SK-N-SH (cell line): ENCODE measurements around the gene TMEM131L.

Experiments used
- CTCF ChIP-seq: fragments of 200-600 bp; sonication (generic); IDR thresholded peaks from 2 replicates; pipeline ENCODE4 v1.6.1; 2017; ENCODE audit warnings: antibody characterized with exemption, mild to moderate bottlenecking, moderate library complexity
- EP300 ChIP-seq, 2 experiments: IDR thresholded peaks; 2 replicates each; pipeline versions ENCODE4 v1.4.0 to v1.6.1; 2012; ENCODE audit warnings: borderline replicate concordance in 1 of 2, low read depth in 1 of 2, low read length in 1 of 2
- EZH2phosphoT487 ChIP-seq: fragments of 200-600 bp; sonication (generic); IDR thresholded peaks from 2 replicates; pipeline ENCODE4 v1.6.1; 2017; ENCODE audit warnings: low read depth, mixed run types, mild to moderate bottlenecking, antibody characterized with exemption, moderate library complexity, borderline replicate concordance
- FOXM1 ChIP-seq: IDR thresholded peaks from 2 replicates; pipeline ENCODE4 v1.4.0; 2012; ENCODE audit warnings: low read depth, mild to moderate bottlenecking
- GABPA ChIP-seq: IDR thresholded peaks from 2 replicates; pipeline ENCODE4 v1.4.0; 2012; ENCODE audit warnings: low read depth, mild to moderate bottlenecking
- MAX ChIP-seq: IDR thresholded peaks from 2 replicates; pipeline ENCODE4 v1.4.0; 2012; ENCODE audit warnings: low read depth
- NFIC ChIP-seq: IDR thresholded peaks from 2 replicates; pipeline ENCODE4 v1.4.0; 2012; ENCODE audit warnings: borderline replicate concordance
- POLR2AphosphoS5 ChIP-seq: IDR thresholded peaks from 2 replicates; pipeline ENCODE4 v1.6.1; 2012; ENCODE audit warnings: low read depth, low read length
- TEAD4 ChIP-seq: IDR thresholded peaks from 2 replicates; pipeline ENCODE4 v1.4.0; 2012; ENCODE audit warnings: mild to moderate bottlenecking, borderline replicate concordance; ENCODE audit not compliant: insufficient read depth
- USF2 ChIP-seq: fragments of 150-350 bp; IDR thresholded peaks from 2 replicates; pipeline ENCODE4 v1.6.1; 2017; ENCODE audit warnings: antibody characterized with exemption, low read length, low read depth, borderline replicate concordance
- YY1 ChIP-seq: IDR thresholded peaks from 2 replicates; pipeline ENCODE4 v1.4.0; 2012; ENCODE audit warnings: low read depth, mild to moderate bottlenecking
- ZBTB33 ChIP-seq: IDR thresholded peaks from 2 replicates; pipeline ENCODE4 v1.4.0; 2012; ENCODE audit warnings: low read depth, borderline replicate concordance

DNA sequence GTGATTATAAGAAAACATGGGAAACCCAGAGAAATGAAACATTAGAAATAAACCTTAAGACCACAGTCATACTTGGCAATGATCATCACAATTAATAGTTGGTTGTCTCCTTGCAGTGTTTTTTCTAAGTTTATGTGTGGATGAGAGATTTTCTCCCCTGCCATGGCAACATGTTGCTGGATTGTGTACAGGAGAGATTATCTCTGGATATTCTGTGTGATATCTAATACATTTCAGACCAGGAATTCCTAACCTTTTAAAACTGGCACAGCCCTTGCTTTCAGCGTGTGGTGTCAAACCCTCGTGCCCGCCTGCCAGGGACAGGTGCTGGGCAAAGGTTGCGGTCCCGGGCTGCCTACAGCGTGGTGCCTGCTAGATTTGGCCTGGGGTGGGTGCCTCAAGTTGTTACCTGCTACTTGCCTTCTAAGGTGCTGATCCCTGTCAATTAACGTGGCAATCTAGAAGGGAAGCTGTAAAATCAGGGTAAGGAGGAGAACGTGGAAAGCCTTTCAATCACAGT is 100.5 kb downstream of the TMEM131L start:
- TF ChIP-seq EP300 (IDR thresholded peaks at IDR 0.05; ENCODE audit: borderline replicate concordance in 1 of 2, low read depth in 1 of 2, low read length in 1 of 2) (no peak), CTCF (no peak), ZBTB33 (no peak), POLR2AphosphoS5 (no peak), MAX (no peak), FOXM1 (no peak), TEAD4 (no peak), EZH2phosphoT487 (no peak), YY1 (no peak), USF2 (no peak), GABPA (no peak), NFIC (no peak)
